ENCODE results near the gene FOXP4. TPM values are rescaled to one million over a fixed set of nuclear protein-coding genes. Genes with fewer than 3 reads are reported as not detected.

FOXP4 gene
- total RNA-seq, 1 donor from 2014 or later: 5.8 TPM

GRCh38 chr6:41561931-41562911 is 16.0 kb downstream of the FOXP4 start:
- intact Hi-C loops (cut with micrococcal nuclease): loop anchor here (1.0 to 5.0 kb wide), 2 partner anchors 31 to 490 kb away; partner anchors contain the start of genes NFYA and OARD1

- intact Hi-C loops (cut with micrococcal nuclease): loop anchor here (5.0 kb wide), 1 partner anchor 491 kb away; the partner anchor contains the start of genes NFYA and OARD1
Measured at GRCh38 chr6:41563060-41563776, 17.0 kb downstream of the FOXP4 start.

- intact Hi-C loops (cut with micrococcal nuclease): loop anchor here (5.0 kb wide), 1 partner anchor 492 kb away; the partner anchor contains the start of genes NFYA and OARD1
Measured at GRCh38 chr6:41564448-41565142, 18.4 kb downstream of the FOXP4 start.

GRCh38 chr6:41565701-41566100 is 19.5 kb downstream of the FOXP4 start:
- intact Hi-C loops (cut with micrococcal nuclease): no loop called here

GRCh38 chr6:41566961-41567360 is 20.8 kb downstream of the FOXP4 start:
- intact Hi-C loops (cut with micrococcal nuclease): no loop called here

- intact Hi-C loops (cut with micrococcal nuclease): no loop called here
Measured at GRCh38 chr6:41567684-41568083, 21.5 kb downstream of the FOXP4 start.

GRCh38 chr6:41568202-41568584 is 22.0 kb downstream of the FOXP4 start:
- intact Hi-C loops (cut with micrococcal nuclease): no loop called here

- intact Hi-C loops (cut with micrococcal nuclease): no loop called here
Measured at GRCh38 chr6:41568585-41569384, 22.6 kb downstream of the FOXP4 start.

- intact Hi-C loops (cut with micrococcal nuclease): no loop called here
Measured at GRCh38 chr6:41570259-41570615, 24.1 kb downstream of the FOXP4 start.

GRCh38 chr6:41571021-41571780 is 25.0 kb downstream of the FOXP4 start:
- intact Hi-C loops (cut with micrococcal nuclease): no loop called here

GRCh38 chr6:41572613-41573012 is 26.4 kb downstream of the FOXP4 start:
- intact Hi-C loops (cut with micrococcal nuclease): no loop called here

- intact Hi-C loops (cut with micrococcal nuclease): no loop called here
Measured at GRCh38 chr6:41573276-41573675, 27.1 kb downstream of the FOXP4 start.

- intact Hi-C loops (cut with micrococcal nuclease): no loop called here
Measured at GRCh38 chr6:41573985-41574384, 27.8 kb downstream of the FOXP4 start.

- intact Hi-C loops (cut with micrococcal nuclease): no loop called here
Measured at GRCh38 chr6:41575598-41575997, 29.4 kb downstream of the FOXP4 start.

- intact Hi-C loops (cut with micrococcal nuclease): no loop called here
Measured at GRCh38 chr6:41576667-41577066, 30.5 kb downstream of the FOXP4 start.

GRCh38 chr6:41577356-41578216 is 31.4 kb downstream of the FOXP4 start:
- intact Hi-C loops (cut with micrococcal nuclease): no loop called here

GRCh38 chr6:41578217-41579087 is 32.3 kb downstream of the FOXP4 start:
- intact Hi-C loops (cut with micrococcal nuclease): no loop called here

GRCh38 chr6:41579088-41579610 is 33.0 kb downstream of the FOXP4 start:
- intact Hi-C loops (cut with micrococcal nuclease): no loop called here

Data from T-helper 1 cell treated with Interleukin-12 subunit alpha and Interleukin-12 subunit beta and Interleukin-4 antibody, amounts not matched to agents 30 ng/mL and 1 ng/mL, for 36 hours (primary cell).